Measurements from ENCODE around the gene SUPT3H. TPM values are rescaled to one million over a fixed set of nuclear protein-coding genes. Genes with fewer than 3 reads are reported as not detected.
"Not testable (repeated sequence)": the region's sequence is repeated elsewhere in the genome, so short reads cannot be mapped to it uniquely, and the experiment has no call there.

The SUPT3H gene
- total and polyA plus RNA-seq, 2 of the 8 experiments (the other 6 are each of a cell fraction or from before 2014, with no cell fraction given), result 18.8 to 23.0 TPM

DNA sequence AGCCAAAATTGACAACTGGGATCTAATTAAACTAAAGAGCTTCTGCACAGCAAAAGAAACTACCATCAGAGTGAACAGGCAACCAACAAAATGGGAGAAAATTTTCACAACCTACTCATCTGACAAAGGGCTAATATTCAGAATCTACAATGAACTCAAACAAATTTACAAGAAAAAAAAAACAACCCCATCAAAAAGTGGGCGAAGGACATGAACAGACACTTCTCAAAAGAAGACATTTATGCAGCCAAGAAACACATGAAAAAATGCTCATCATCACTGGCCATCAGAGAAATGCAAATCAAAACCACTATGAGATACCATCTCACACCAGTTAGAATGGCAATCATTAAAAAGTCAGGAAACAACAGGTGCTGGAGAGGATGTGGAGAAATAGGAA, 310.3 kb downstream of the SUPT3H start:
- POLR2A ChIA-PET (ENCODE audit: partially characterized antibody); H4K8ac ChIP-seq (ENCODE audit: extremely low read depth, insufficient read depth, low read length); DNase-seq (ENCODE audit: low read depth in 1 of 2, low spot score in 2 of 2); H3K9ac ChIP-seq (replicated peaks in 1 of 4; ENCODE audit: extremely low read depth in 1 of 4, low read depth in 3 of 4, low read length in 3 of 4); H3K79me1 ChIP-seq (ENCODE audit: low read depth, low read length); H3K23ac ChIP-seq (ENCODE audit: insufficient read length); H2AFZ ChIP-seq (ENCODE audit: low read length); H2BK120ac ChIP-seq (replicated peaks; ENCODE audit: low read depth, low read length); H2AK5ac ChIP-seq (ENCODE audit: low read depth, low read length); H3K79me2 ChIP-seq (ENCODE audit: control insufficient read depth in 1 of 2, insufficient read depth in 2 of 2, low read length in 2 of 2); H4K20me1 ChIP-seq (replicated peaks in 1 of 2; ENCODE audit: control insufficient read depth in 1 of 2, insufficient read depth in 2 of 2, low read length in 2 of 2); H3K36me3 ChIP-seq (ENCODE audit: control insufficient read depth in 2 of 4, insufficient read depth in 4 of 4, low read length in 3 of 4); H4K91ac ChIP-seq (replicated peaks; ENCODE audit: insufficient read length, low read length); H3K27me3 ChIP-seq (replicated peaks in 1 of 4; ENCODE audit: control insufficient read depth in 3 of 4, extremely low read depth in 1 of 4, insufficient read depth in 3 of 4, low read length in 3 of 4); H3K23me2 ChIP-seq (ENCODE audit: low read depth, low read length); H3K14ac ChIP-seq (ENCODE audit: insufficient read length); H3K18ac ChIP-seq (ENCODE audit: extremely low read depth, low read length); FAIRE-seq; H2BK12ac ChIP-seq (ENCODE audit: low read depth, low read length); H3K56ac ChIP-seq (replicated peaks; ENCODE audit: insufficient read length, low read depth, low read length); H3K4me1 ChIP-seq (replicated peaks in 1 of 4; ENCODE audit: control insufficient read depth in 3 of 4, insufficient read depth in 4 of 4, low read length in 3 of 4); H4K5ac ChIP-seq (ENCODE audit: insufficient read length, low read depth, low read length); H2BK15ac ChIP-seq (ENCODE audit: low read length); H3K4me3 ChIP-seq (ENCODE audit: extremely low read depth in 1 of 4, insufficient read depth in 2 of 4, low read depth in 3 of 4, low read length in 4 of 4); H3K4me2 ChIP-seq (ENCODE audit: insufficient read depth in 1 of 2, low read depth in 2 of 2, low read length in 2 of 2); H2BK5ac ChIP-seq (ENCODE audit: low read depth, low read length); H3K9me3 ChIP-seq (ENCODE audit: insufficient read depth in 2 of 2, low read depth in 1 of 2, low read length in 1 of 2); H3K27ac ChIP-seq (ENCODE audit: low read depth, low read length); H3K4ac ChIP-seq (replicated peaks; ENCODE audit: insufficient read length, low read depth, low read length); H2BK20ac ChIP-seq (ENCODE audit: low read length); CTCF ChIA-PET (ENCODE audit: partially characterized antibody): not testable (repeated sequence)
- no CpG with 5 or more reads among the region's 1 CpG for WGBS, 2 experiments (ENCODE audit: extremely low coverage in 1 of 2, insufficient coverage in 1 of 2, insufficient read length in 1 of 2, insufficient replicate concordance in 2 of 2, low coverage in 1 of 2, low lambda C conversion rate in 2 of 2, missing lambda C conversion rate in 1 of 2)
